WTC11 (cell line): ENCODE data around the gene KCNMA1. TPM values are rescaled to one million over a fixed set of nuclear protein-coding genes. Genes with fewer than 3 reads are reported as not detected.

Source experiments
- ATAC-seq: fragments of 200-7000 bp; cut with Tn5 transposase; 2 replicates; pipeline ENCODE4 v1.10.0; 2021; ENCODE audit warnings: mild to moderate bottlenecking, moderate library complexity
- CTCF ChIA-PET: fragments of 300-600 bp; sonication (Branson Sonifier 250); formaldehyde crosslinking; loops from one replicate; lab custom pipeline; 2021; ENCODE audit warnings: antibody characterized with exemption; lab: Charles Lee
- POLR2A ChIA-PET: fragments of 350-600 bp; sonication (Branson Sonifier 250); formaldehyde crosslinking; loops from one replicate; lab custom pipeline; 2021; ENCODE audit warnings: antibody characterized with exemption; lab: Charles Lee
- DNase-seq: peaks from one replicate; pipeline ENCODE4 v3.0.0; 2021; ENCODE audit warnings: low spot score
- H3K27ac Mint-ChIP-seq: 2 replicates; pipeline ENCODE4 v1.8.0; 2021; ENCODE audit warnings: mixed read lengths
- H3K27me3 Mint-ChIP-seq: 2 replicates; pipeline ENCODE4 v1.8.0; 2021; ENCODE audit warnings: low read depth, mild to moderate bottlenecking, moderate library complexity, mixed read lengths
- H3K36me3 Mint-ChIP-seq: 2 replicates; pipeline ENCODE4 v1.8.0; 2021; ENCODE audit warnings: mixed read lengths
- H3K4me1 Mint-ChIP-seq: 2 replicates; pipeline ENCODE4 v1.8.0; 2022; ENCODE audit warnings: mixed read lengths
- H3K4me3 Mint-ChIP-seq: 2 replicates; pipeline ENCODE4 v1.8.0; 2021; ENCODE audit warnings: mild to moderate bottlenecking, moderate library complexity, mixed read lengths
- H3K9me3 Mint-ChIP-seq: 2 replicates; pipeline ENCODE4 v1.8.0; 2021; ENCODE audit warnings: mixed read lengths
- AR ChIP-seq: fragments of 250-450 bp; sonication (Bioruptor Pico); IDR thresholded peaks from 2 replicates; pipeline ENCODE4 v1.9.0; 2021; ENCODE audit warnings: mild to moderate bottlenecking
- ATF3 ChIP-seq: sonication (generic); formaldehyde crosslinking; conservative IDR thresholded peaks from 2 replicates; pipeline ENCODE4 v1.8.1; 2022; ENCODE audit warnings: mild to moderate bottlenecking, missing genetic modification reagents
- CBFB ChIP-seq: sonication (generic); formaldehyde crosslinking; IDR thresholded peaks from 2 replicates; pipeline ENCODE4 v1.8.1; 2022; ENCODE audit warnings: mild to moderate bottlenecking, low read depth, missing genetic modification reagents
- EMX1 ChIP-seq: fragments of 250-450 bp; sonication (Bioruptor Pico); IDR thresholded peaks from 2 replicates; pipeline ENCODE4 v1.8.0; 2021; ENCODE audit warnings: mild to moderate bottlenecking
- FOXP1 ChIP-seq: sonication (generic); formaldehyde crosslinking; IDR thresholded peaks from 2 replicates; pipeline ENCODE4 v1.8.0; 2022; ENCODE audit warnings: missing genetic modification reagents, mild to moderate bottlenecking, moderate library complexity, borderline replicate concordance
- FOXP4 ChIP-seq: sonication (generic); formaldehyde crosslinking; IDR thresholded peaks from 2 replicates; pipeline ENCODE4 v1.8.0; 2022; ENCODE audit warnings: mild to moderate bottlenecking, missing genetic modification reagents
- MXD4 ChIP-seq: fragments of 250-450 bp; sonication (Bioruptor Pico); IDR thresholded peaks from 2 replicates; pipeline ENCODE4 v1.8.0; 2021; ENCODE audit warnings: mild to moderate bottlenecking, moderate library complexity, borderline replicate concordance
- PRRX2 ChIP-seq: fragments of 250-450 bp; sonication (Bioruptor Pico); IDR thresholded peaks from 2 replicates; pipeline ENCODE4 v1.8.0; 2021; ENCODE audit warnings: mild to moderate bottlenecking
- ZNF281 ChIP-seq: sonication (generic); formaldehyde crosslinking; IDR thresholded peaks from 2 replicates; pipeline ENCODE4 v1.8.0; 2023; ENCODE audit warnings: mild to moderate bottlenecking, missing genetic modification reagents
- total RNA-seq: library from RNA; stranded (reverse); gene quantifications from 3 replicates; pipeline ENCODE4 v1.2.3, GENCODE V29; 2021
- TF ChIP-seq, protein P1 (sequence below): sonication (generic); formaldehyde crosslinking; IDR thresholded peaks from 2 replicates; pipeline ENCODE4 v1.8.1; 2022; ENCODE audit warnings: missing genetic modification reagents, borderline replicate concordance
- TF ChIP-seq, protein P2 (sequence below): sonication (generic); formaldehyde crosslinking; IDR thresholded peaks from 2 replicates; pipeline ENCODE4 v1.8.0; 2022; ENCODE audit warnings: mild to moderate bottlenecking, missing genetic modification reagents
- TF ChIP-seq, protein P3 (sequence below): fragments of 250-450 bp; sonication (Bioruptor Pico); IDR thresholded peaks from 2 replicates; pipeline ENCODE4 v1.9.0; 2021; ENCODE audit warnings: mild to moderate bottlenecking

The KCNMA1 gene
- total RNA-seq, 1 experiment from 2014 or later: 7.3 TPM

GRCh38 chr10:77305650-77306632, 331.7 kb downstream of the KCNMA1 start:
- no peak overlapping the region for H3K4me3 Mint-ChIP-seq
- no peaks in the 10 kb centered on the region for H3K36me3 Mint-ChIP-seq
- POLR2A ChIA-PET: no interaction called here
- CTCF ChIA-PET: interaction anchor here (1.2 kb wide), 1 partner anchor 451 kb away, joined by 3 read pairs; no protein-coding TSS in a partner anchor
- TF ChIP-seq, protein P1, sequence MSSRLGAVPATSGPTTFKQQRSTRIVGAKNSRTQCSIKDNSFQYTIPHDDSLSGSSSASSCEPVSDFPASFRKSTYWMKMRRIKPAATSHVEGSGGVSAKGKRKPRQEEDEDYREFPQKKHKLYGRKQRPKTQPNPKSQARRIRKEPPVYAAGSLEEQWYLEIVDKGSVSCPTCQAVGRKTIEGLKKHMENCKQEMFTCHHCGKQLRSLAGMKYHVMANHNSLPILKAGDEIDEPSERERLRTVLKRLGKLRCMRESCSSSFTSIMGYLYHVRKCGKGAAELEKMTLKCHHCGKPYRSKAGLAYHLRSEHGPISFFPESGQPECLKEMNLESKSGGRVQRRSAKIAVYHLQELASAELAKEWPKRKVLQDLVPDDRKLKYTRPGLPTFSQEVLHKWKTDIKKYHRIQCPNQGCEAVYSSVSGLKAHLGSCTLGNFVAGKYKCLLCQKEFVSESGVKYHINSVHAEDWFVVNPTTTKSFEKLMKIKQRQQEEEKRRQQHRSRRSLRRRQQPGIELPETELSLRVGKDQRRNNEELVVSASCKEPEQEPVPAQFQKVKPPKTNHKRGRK: no peak
- TF ChIP-seq ZNF281: no peak
- TF ChIP-seq, protein P2, sequence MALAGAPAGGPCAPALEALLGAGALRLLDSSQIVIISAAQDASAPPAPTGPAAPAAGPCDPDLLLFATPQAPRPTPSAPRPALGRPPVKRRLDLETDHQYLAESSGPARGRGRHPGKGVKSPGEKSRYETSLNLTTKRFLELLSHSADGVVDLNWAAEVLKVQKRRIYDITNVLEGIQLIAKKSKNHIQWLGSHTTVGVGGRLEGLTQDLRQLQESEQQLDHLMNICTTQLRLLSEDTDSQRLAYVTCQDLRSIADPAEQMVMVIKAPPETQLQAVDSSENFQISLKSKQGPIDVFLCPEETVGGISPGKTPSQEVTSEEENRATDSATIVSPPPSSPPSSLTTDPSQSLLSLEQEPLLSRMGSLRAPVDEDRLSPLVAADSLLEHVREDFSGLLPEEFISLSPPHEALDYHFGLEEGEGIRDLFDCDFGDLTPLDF: no peak
- TF ChIP-seq FOXP4 (CRISPR knock-in tag): no peak
- TF ChIP-seq, protein P3, sequence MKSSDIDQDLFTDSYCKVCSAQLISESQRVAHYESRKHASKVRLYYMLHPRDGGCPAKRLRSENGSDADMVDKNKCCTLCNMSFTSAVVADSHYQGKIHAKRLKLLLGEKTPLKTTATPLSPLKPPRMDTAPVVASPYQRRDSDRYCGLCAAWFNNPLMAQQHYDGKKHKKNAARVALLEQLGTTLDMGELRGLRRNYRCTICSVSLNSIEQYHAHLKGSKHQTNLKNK (CRISPR knock-in tag): no peak
- no peak for TF ChIP-seq MXD4
- TF ChIP-seq ATF3 (CRISPR knock-in tag): no peak
- no peak for TF ChIP-seq PRRX2 (CRISPR knock-in tag)
- no peak for TF ChIP-seq AR (CRISPR knock-in tag)
- TF ChIP-seq CBFB (CRISPR knock-in tag): no peak
- no peak for TF ChIP-seq EMX1 (CRISPR knock-in tag)
- TF ChIP-seq FOXP1 (CRISPR knock-in tag): no peak
- ATAC-seq: no peak
- no peak for DNase-seq
- no peak overlapping the region for H3K27ac Mint-ChIP-seq
- H3K27me3 Mint-ChIP-seq: peaks cover 3% of the 10 kb centered on the region; the same call in 1 of the 2 replicates
- no peaks in the 10 kb centered on the region for H3K9me3 Mint-ChIP-seq
- peaks cover 4% of the 10 kb centered on the region; the same call in 1 of the 2 replicates for H3K4me1 Mint-ChIP-seq
